HL-60/S4 (cell line): Measurements from ENCODE around the gene CYP1B1.
"Not testable (repeated sequence)": the region's sequence is repeated elsewhere in the genome, so short reads cannot be mapped to it uniquely, and the experiment has no call there.

Experiments used
- in situ Hi-C: fragments of 300-500 bp; cut with MboI; formaldehyde crosslinking; loops from 2 replicates; pipeline ENCODE4 v1.14.3; 2022; ENCODE audit warnings: low sequenced_read_pairs

Gene CYP1B1

DNA sequence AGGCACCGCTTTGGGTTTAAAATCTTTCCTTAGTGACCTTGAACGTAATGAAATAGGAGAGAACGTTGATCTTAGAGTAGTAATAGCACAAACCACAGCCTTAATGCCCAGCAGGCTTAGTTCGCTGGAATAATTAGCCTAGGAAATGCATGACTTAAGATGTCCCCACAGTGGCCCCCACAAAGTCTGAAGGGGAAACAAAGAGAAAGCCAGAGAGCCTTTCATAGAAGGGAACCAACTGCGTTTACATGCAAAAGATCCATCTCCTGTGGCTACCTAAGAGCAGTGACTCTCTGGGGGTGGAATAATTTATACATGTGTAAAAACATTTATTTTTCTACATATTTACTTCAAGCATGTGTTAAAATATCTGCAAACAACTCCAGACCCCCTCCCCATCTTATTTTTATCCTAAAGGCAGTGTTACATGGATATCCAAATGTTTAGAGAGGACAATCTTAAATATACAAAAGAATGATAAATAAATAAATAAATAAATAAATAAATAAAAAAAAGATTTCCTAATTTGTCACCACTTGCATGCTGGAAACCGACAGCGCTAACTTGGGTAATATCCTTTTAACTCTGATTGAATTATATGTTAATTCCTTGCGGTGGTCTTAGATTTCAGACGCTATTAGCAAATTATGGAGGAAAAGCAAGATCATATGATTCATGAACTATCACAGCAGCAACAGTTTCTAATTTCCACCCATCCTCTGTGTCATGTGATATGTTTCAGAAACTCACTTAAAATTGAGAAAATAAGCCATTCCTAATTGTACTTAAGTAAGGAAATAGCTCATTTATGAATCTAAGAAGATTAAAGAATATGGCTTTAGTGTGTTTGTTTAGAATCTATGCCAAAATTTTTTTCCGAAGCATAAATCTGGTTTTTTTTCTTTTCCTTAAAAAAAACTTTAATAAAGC lies 23.4 kb upstream of the CYP1B1 start:
- in situ Hi-C loops, result no loop called here

DNA sequence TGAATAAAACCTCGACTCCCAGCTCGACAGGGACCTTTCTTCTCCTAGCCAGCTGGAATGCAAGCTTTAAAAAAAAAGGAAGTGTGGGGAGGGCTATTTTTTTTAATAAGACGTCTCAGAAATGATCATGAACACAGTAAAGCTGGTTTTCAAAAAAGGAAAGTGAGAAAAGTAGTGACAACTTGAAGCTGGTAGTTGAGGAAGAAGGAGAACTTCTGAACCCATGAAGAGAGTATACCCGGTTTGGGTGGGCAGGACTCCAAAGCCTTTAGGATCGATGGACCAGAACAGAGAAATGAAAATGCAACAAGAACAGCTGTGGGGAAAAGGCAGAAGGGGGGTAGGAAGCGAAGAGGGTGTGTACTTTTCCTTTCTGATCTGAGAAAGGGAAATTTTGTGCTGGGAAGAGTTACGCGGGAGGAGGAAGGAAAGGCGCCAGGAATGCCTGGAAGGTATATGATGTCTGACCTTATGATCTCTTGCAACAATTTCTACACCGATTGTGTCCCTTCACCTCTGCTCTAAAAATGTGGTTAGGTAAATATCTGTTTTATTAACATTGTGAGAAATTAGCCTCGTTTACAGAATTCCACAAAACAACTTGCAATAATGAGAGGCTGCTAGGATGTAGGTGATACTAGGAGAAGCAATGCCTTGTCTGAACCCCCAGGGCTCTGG lies 22.6 kb upstream of the CYP1B1 start:
- in situ Hi-C loops, result no loop called here

DNA sequence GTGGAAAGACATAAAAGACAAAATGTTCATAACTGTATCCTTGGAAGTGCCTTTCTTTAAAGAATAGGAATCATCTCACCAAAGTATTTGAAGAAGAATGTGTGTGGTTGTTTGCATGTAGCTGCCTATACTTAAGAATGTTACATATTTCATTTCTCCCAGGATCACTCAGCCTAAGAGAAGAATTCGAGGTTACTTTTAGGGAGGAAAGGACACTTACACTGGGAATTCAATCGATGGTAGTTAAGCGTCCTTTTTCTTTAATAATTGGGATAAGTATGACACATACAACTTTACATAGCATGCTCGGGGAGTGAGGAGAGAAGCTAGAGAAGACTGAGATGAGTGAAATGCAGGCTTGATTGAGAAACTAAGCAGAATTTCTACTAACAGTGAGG lies 22.0 kb upstream of the CYP1B1 start:
- in situ Hi-C loops, result no loop called here

DNA sequence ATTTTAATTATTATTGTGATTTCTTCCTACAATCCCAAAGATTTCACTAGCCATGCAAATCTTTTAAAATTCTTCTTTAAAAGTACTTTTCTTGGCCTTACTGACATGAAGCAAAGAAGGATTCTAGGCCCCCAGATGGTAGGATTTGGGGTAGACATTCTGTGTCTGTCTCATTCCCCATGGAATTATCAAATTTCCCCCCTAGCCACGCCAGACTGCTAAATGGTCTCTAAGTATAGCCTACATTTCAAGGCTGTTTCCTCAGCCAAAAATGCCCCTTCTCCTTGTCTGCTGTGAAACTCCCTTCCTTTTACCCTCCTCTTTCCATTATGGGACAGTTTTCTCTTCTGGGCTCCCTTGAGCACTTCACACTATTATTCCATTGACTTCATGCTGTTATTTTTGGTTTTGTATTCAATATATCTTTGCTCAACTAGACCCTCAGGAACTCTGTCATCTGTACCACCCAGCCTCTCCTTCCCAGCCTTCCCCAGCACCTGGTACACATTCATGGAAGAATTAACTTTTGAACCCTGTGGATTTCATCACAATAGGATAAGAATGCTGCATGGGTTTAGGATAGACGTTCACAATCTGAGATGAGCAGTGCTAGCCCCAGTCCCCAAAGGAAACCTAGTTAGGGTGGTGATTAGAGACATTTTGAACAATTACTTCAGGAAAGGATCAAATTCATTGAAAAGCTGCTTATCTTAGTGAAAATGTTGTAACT lies 21.5 kb upstream of the CYP1B1 start:
- in situ Hi-C loops, result no loop called here

DNA sequence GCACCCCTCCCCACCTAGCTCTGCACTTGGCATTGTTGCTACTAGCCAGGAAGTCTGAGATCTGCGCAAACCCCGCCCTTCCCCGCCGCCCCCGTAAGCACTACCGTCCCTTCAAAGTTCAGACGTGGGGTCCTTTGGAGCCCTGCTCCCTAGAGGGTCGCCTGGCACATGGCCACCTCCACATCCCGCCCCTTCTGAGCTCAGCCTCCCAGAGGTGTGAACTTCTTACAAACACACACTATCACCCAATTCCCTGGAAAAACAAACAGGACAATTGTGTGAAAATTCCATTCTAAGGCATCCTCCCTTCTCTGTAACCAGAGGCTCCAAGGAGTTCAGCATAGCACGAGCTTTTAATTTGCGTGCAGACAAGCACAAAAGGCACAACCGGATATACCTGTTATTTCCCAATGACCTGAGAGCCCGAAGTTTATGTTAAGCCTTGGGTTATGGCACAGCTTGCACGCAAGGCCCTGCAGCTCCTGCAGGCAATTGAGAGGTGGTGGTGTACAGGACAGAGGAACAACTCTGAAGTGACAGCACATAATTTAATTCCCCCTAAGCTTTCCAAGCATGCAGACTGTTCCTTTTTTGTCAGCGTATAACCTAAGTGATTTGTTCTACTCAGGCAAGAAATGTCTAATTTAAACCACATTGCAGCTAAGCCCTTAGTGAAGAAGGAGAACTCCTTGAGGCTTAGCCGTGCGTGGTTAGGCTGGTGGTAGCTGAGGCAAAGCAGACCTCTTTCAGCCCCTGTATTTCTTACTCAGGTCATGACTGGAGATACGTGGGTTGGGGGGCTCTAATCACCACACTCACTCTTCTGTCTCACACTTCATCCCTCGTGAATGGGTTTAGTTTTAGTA lies 20.3 kb upstream of the CYP1B1 start:
- in situ Hi-C loops, result no loop called here

DNA sequence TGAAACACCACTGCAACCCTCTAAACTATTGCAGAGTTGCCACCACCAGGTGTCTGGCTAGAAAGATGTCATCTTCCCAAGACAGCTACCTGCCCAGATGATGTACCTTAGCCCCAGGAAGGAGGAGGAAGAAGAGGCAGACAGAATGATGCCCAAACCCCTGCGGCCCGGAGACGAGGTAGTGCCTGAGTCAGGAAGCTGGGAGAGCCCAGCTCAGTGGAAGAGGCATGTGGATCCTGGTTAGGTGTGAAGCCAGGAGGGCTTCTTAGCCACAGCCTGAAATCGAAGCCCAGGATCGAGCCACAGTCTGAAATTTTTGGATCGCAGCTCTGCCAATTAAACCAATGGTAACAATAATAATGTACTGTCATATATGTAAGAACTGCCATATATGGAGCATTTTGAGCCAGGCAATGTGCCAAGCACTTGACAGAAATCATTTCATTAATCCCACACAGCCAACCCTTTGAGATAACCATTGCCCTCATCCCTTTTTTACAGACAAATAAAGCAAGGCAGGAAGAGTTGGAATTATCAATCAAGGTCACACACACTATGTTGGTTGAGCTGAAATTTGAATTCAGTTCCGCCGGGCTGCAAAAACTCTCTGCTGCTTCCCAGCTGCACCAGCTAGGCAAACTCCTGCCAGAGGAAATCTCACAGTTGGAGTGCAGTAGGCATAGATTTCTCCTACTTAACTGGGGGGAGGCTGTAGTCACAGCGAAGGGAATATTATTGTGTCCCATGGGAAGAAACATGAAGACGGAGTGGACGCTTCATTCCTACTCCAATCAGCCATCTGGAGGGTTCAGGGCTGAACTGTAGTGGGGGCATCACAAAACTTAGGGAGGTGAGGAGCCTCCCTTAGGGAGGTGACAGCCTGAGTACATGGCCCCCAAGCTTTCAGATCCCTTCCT lies 19.4 kb upstream of the CYP1B1 start:
- in situ Hi-C loops, result no loop called here

DNA sequence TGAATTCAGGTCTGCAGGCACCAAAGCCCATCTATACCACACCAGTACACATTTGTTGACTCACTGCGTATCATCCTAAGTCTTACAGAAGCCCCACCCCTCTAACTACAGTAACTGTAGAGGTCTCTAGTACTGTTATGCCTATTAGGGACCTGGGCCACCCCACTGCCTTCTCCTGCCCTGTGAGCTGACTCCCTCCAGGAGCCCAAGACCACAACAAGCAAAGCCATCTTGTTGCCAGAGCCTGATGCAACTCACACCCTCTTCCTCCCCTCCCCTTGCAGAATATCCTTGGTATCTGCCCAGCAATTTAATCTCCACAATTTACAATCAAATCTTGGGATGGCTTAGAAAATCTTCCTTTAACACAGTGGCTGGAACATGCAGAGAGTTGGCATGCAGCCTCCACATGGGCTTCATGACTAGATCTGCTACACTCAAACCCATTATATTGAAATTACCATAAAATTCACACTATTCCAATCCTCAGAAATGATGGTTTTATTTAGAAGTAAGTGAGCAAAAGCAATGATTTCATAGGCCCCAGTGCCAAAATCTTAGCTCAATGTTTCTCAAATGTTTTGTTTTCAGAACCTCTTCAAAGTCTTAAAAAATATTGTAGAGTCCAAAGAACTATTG lies 17.7 kb upstream of the CYP1B1 start:
- in situ Hi-C loops, result no loop called here

DNA sequence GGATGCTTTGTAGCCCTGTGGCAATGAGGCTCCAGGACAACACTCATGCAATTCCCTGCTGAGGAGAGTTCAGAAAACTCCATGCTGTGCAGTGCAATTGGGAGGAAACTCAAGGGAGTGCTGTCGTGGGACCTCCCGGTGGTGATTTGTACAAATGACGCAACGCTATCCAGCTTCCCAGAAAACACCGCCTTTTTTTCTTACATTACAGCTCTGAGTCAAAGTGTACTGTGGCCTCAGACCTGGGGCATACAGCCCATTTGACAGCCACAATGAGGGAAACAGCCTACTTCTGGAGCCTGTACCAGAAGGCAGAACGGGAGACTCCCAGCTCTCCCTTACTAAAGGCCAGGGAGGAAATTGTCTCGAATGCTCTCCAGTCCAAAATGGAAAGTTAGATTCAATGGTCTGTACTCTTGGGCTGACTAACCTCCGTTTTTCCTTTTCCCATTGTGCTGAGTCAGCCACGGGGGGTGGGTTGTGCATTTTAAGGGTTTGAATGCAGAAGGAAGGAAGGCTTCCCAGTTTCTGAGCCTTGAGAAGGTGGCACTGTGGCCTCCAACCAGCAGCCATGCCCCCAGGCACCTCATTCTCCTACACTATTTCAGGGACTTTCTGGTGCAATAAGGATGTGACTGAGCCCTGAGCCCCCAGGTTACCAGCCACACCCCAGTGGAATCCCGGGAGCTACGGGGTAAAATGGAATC lies 16.4 kb upstream of the CYP1B1 start:
- in situ Hi-C loops, result no loop called here

DNA sequence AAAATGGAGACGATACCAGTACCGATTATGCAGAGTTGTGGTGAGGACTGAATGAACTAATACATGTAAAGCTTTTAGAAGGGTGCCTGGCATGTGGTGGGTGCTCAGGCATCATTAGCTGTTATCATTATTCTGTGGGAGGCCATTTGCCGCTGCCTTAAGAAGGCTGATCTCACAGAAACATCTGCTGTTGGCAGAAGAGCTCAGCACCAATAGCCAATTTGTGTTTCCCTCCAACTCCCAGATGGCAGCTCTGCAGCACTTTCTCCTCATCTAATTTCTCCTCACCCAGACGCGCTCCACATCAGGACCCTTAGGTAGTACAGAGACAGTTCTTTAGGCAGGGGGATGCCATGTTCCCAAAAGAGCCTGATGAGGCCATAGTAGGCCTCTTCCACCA lies 15.8 kb upstream of the CYP1B1 start:
- in situ Hi-C loops, result no loop called here

DNA sequence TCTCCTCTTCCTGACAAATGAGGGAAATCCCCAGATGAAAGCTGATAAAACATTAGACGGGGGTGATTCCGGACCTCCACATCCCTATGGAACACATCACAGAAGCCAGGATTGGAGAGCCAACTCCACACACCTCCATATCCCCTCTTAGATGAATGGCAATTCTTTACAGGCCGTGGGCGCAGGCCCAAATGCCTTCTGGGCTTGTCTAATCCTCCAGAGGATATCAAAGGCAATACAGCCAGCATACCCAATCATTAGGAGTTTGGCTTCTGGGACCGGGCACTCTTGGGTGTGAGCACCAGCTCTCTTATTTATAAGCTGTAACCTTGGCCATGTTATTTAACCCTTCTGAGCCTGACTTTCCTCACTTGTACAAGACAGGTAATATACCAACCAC lies 15.0 kb upstream of the CYP1B1 start:
- in situ Hi-C loops, result no loop called here

DNA sequence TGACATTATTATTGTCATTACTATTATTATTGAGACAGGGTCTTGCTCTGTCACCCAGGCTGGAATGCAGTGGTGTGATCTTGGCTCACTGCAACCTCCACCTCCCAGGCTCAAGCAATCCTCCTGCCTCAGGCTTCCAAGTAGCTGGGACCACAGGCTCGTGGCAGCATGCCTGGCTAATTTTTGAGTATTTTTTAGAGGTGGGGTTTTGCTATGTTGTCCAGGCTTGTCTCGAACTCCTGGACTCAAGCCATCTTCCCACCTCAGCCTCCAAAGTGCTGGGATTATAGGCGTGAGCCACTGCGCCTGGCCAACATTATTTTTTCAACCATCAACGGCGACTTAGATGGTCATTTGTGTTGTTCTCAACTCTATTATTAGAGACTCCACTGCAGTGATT lies 14.3 kb upstream of the CYP1B1 start:
- in situ Hi-C loops, result not testable (repeated sequence)

DNA sequence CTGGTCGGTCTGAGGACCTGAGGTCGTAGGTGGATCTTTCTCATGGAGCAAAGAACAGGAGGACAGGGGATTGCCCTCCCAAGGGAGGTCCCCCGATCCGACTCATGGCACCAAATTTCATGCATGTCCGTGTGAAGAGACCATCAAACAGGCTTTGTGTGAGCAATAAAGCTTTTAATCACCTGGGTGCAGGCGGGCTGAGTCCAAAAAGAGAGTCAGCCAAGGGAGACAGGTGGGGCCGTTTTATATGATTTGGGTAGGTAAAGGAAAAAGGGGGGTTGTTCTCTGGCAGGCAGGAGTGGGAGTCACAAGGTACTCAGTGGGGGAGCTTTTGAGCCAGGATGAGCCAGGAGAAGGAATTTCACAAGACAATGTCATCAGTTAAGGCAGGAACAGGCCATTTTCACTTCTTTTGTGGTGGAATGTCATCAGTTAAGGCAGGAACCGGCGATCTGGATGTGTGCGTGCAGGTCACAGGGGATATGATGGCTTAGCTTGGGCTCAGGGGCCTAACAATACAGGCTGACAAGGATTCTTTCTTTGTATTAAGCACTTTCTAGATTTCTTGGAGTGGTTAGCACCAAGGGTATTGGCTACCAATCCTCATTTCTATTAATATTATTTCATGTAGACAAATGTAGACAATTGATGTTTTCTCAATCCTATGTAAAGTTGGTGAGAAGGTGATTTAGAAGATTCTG lies 10.2 kb upstream of the CYP1B1 start:
- in situ Hi-C loops, result not testable (repeated sequence)

DNA sequence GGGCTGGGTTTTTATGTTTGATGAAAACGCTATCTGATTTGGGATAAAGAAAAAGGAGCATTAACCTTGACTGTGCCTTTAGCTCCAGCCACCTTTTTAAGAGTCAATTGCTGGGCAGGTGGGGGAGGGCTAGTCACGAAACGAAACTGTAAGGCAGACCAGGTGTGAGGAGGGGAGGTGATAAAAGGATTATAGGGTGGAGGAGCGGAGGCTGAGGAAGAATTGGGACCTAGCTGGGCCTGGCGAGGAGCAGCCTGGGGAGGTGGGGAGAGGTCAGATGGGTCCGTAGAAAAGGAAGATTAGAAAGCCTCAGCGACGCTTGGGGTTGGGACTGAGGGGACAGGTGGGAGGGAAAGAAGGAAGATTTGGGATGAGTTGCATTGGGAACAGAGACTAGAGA lies 8.6 kb upstream of the CYP1B1 start:
- in situ Hi-C loops, result not testable (repeated sequence)

DNA sequence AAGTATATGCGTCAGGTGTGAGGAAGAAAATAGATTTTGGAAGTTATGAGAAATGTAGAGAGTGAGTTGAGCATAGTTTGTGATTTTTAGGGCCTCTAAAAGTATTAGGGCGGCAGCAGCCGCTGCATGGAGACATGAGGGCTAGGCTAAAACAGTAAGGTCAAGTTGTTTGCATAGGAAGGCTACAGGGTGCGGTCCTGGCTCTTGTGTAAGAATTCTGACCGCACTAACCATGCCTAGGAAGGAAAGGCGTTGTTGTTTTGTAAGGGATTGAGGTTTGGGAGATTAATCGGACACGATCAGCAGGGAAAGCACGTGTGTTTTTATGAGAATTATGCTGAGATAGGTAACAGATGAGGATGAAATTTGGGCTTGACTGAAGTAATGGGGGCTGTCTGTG lies 6.8 kb upstream of the CYP1B1 start:
- in situ Hi-C loops, result not testable (repeated sequence)

DNA sequence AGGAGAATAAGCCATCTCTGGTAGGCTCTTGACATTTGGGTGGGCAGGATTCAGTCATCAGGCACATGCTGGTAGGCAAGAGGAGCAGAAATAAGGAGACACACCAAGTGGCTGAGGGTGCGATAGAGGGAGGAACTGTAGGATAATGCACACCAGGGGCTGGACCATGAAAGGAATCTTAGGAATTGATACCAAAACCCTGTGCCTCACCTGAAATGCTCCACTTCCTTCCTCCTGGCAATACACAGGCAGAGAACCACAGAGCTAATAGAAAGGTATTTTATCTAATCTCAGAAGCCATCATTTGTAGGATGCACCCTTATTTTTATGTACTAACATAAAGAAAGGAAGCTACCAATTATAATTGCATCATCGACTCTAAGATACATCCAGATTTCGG lies 4.4 kb upstream of the CYP1B1 start:
- in situ Hi-C loops, result no loop called here

DNA sequence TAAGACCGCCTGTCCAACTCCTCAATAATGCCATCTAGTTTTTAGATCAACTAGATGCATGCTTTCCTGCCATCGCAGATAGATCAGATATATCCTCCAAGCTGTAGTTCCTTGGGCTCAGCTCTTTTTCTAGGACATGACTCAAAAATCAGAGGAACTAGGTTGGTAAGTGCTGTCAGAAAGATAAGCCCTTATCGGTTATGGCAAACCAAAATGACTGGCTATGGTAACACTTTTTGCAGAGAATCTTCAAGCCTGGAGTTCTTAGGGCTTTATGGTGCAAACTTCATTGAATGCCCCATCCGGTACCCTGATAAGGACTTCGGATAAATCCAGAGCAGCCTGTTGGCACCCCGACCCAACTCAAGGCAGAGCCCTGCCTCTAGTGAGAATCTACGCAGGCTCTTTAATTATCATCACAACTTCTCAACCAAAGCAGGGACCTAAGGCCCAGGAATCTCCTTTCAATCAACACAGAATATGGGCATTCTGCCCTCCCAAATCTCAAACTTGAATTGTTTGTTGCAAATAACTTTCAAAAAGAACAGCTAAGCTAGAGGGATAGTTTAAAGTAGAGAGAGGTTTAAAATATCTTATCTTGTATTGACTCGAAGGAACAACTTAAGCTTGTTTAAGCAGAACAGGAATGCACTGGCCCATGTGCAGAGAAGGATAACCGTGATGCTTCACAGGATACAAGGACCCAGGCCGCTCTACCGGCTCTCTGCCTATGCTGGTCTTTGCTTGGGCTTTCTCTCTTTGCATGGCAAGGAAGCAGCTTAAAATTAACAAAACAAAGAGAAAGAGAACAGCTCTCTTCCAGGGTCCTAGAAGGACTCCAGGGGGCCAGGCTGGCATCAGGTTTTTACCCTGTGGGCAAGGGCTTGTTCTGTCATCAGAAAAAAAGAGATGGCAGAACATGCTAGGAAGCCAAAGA lies 3.4 kb upstream of the CYP1B1 start:
- in situ Hi-C loops, result no loop called here

DNA sequence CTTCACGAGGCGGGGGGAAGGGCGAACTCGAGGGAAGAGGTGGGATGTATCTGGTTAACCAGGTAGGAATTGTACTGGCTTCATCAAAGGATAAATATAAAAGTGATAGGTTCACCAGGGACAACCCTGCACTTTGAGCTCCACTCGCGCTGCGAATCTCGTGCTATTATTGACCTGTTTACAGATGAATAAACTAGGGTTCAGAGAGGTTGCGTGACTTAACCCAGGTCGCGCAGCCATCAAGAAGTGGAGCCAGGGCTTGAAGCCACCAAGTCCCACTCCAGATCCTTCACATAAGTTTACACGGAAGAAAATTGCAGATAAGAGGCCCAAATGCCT lies 1.4 kb upstream of the CYP1B1 start:
- in situ Hi-C loops, result no loop called here
